Fibroblast of lung (primary cell): ENCODE results near the gene HTT.

Source experiments
- EZH2 ChIP-seq: IDR thresholded peaks from 2 replicates; pipeline ENCODE4 v1.5.1; 2012; ENCODE audit warnings: low read length, control low read depth, mild to moderate bottlenecking; ENCODE audit errors: missing control alignments
- TF ChIP-seq, protein P1 (sequence below), 2 donors: IDR thresholded peaks in 1 of 2; conservative IDR thresholded peaks in 1 of 2; 1 replicate in 1 of 2; 2 replicates in 1 of 2; pipeline ENCODE4 v1.5.1; 2011 to 2012; ENCODE audit warnings: low read length in 2 of 2, control low read depth in 1 of 2, inconsistent platforms in 1 of 2, low read depth in 1 of 2, mild to moderate bottlenecking in 1 of 2

DNA sequence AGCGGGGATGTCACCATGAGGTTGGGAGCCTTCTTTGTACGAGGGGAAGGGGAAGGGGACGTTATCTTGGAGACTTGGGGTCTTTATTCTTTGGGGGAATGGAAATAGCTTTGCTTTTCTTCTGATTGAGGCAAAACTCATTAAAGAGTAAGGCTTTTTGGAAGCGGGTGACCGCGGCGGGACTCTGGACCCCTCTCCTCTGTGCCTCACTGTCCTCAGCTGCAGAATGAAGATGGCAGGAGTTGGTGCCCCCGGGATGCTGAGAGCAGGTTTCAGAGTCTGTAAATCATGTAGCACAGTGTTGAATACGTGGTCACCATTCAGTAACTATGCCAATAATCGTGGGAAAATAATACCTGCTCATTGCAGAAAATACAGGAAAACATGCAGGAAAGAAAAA lies 32.3 kb upstream of the HTT start:
- TF ChIP-seq, protein P1, sequence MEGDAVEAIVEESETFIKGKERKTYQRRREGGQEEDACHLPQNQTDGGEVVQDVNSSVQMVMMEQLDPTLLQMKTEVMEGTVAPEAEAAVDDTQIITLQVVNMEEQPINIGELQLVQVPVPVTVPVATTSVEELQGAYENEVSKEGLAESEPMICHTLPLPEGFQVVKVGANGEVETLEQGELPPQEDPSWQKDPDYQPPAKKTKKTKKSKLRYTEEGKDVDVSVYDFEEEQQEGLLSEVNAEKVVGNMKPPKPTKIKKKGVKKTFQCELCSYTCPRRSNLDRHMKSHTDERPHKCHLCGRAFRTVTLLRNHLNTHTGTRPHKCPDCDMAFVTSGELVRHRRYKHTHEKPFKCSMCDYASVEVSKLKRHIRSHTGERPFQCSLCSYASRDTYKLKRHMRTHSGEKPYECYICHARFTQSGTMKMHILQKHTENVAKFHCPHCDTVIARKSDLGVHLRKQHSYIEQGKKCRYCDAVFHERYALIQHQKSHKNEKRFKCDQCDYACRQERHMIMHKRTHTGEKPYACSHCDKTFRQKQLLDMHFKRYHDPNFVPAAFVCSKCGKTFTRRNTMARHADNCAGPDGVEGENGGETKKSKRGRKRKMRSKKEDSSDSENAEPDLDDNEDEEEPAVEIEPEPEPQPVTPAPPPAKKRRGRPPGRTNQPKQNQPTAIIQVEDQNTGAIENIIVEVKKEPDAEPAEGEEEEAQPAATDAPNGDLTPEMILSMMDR (conservative IDR thresholded peaks at IDR 0.05 in 1 of 2, IDR thresholded peaks at IDR 0.05 in 1 of 2; ENCODE audit: low read depth in 1 of 2, low read length in 2 of 2), result no peak
- TF ChIP-seq EZH2, result no peak
